ENCODE data around the gene CHAC1. TPM values are rescaled to one million over a fixed set of nuclear protein-coding genes. Genes with fewer than 3 reads are reported as not detected.

CHAC1 gene
- total and polyA plus RNA-seq, 2 of the 13 experiments (the other 11 are each of a cell fraction or from before 2014, with no cell fraction given) = 0.44 TPM; not detected in 1

- TF ChIP-seq, protein P1, sequence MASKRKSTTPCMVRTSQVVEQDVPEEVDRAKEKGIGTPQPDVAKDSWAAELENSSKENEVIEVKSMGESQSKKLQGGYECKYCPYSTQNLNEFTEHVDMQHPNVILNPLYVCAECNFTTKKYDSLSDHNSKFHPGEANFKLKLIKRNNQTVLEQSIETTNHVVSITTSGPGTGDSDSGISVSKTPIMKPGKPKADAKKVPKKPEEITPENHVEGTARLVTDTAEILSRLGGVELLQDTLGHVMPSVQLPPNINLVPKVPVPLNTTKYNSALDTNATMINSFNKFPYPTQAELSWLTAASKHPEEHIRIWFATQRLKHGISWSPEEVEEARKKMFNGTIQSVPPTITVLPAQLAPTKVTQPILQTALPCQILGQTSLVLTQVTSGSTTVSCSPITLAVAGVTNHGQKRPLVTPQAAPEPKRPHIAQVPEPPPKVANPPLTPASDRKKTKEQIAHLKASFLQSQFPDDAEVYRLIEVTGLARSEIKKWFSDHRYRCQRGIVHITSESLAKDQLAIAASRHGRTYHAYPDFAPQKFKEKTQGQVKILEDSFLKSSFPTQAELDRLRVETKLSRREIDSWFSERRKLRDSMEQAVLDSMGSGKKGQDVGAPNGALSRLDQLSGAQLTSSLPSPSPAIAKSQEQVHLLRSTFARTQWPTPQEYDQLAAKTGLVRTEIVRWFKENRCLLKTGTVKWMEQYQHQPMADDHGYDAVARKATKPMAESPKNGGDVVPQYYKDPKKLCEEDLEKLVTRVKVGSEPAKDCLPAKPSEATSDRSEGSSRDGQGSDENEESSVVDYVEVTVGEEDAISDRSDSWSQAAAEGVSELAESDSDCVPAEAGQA (IDR thresholded peaks at IDR 0.05; ENCODE audit: low read depth) = no peak
- TF ChIP-seq, protein P1 (CRISPR knock-in tag; IDR thresholded peaks at IDR 0.05; ENCODE audit: borderline replicate concordance) = no peak
- TF ChIP-seq ZNF33B (CRISPR knock-in tag; IDR thresholded peaks at IDR 0.05) (no peak), XBP1 (CRISPR knock-in tag; IDR thresholded peaks at IDR 0.05) (no peak), MTA1 (CRISPR knock-in tag; IDR thresholded peaks at IDR 0.05; ENCODE audit: borderline replicate concordance) (peak; percentile 35; the same call in 1 of the 2 replicates), ZBTB49 (CRISPR knock-in tag; IDR thresholded peaks at IDR 0.05; ENCODE audit: borderline replicate concordance) (no peak), ZEB1 (IDR thresholded peaks at IDR 0.05; ENCODE audit: insufficient replicate concordance, low read depth) (peak; percentile 82), MLLT10 (CRISPR knock-in tag; IDR thresholded peaks at IDR 0.05) (no peak), HOXD1 (CRISPR knock-in tag; IDR thresholded peaks at IDR 0.05) (0 out of 2 replicates have a peak, but pooled peaks have one; percentile 34), SMC3 (IDR thresholded peaks at IDR 0.05; ENCODE audit: low read length) (no peak), SOX13 (IDR thresholded peaks at IDR 0.05) (no peak), SOX13 (CRISPR knock-in tag; conservative IDR thresholded peaks at IDR 0.05 in 1 of 2, IDR thresholded peaks at IDR 0.05 in 1 of 2) (no peak), HNF4A (CRISPR knock-in tag; IDR thresholded peaks at IDR 0.05) (peak; percentile 13; the same call in 1 of the 2 replicates), ZNF607 (CRISPR knock-in tag; IDR thresholded peaks at IDR 0.05; ENCODE audit: borderline replicate concordance) (no peak)
- TF ChIP-seq, protein P2, sequence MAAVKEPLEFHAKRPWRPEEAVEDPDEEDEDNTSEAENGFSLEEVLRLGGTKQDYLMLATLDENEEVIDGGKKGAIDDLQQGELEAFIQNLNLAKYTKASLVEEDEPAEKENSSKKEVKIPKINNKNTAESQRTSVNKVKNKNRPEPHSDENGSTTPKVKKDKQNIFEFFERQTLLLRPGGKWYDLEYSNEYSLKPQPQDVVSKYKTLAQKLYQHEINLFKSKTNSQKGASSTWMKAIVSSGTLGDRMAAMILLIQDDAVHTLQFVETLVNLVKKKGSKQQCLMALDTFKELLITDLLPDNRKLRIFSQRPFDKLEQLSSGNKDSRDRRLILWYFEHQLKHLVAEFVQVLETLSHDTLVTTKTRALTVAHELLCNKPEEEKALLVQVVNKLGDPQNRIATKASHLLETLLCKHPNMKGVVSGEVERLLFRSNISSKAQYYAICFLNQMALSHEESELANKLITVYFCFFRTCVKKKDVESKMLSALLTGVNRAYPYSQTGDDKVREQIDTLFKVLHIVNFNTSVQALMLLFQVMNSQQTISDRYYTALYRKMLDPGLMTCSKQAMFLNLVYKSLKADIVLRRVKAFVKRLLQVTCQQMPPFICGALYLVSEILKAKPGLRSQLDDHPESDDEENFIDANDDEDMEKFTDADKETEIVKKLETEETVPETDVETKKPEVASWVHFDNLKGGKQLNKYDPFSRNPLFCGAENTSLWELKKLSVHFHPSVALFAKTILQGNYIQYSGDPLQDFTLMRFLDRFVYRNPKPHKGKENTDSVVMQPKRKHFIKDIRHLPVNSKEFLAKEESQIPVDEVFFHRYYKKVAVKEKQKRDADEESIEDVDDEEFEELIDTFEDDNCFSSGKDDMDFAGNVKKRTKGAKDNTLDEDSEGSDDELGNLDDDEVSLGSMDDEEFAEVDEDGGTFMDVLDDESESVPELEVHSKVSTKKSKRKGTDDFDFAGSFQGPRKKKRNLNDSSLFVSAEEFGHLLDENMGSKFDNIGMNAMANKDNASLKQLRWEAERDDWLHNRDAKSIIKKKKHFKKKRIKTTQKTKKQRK (IDR thresholded peaks at IDR 0.05; ENCODE audit: low read length) = no peak
Measured at GRCh38 chr15:40908095-40908494, 45.2 kb upstream of the CHAC1 start (continued).
